ENCODE data around the gene SGMS2.

DNA sequence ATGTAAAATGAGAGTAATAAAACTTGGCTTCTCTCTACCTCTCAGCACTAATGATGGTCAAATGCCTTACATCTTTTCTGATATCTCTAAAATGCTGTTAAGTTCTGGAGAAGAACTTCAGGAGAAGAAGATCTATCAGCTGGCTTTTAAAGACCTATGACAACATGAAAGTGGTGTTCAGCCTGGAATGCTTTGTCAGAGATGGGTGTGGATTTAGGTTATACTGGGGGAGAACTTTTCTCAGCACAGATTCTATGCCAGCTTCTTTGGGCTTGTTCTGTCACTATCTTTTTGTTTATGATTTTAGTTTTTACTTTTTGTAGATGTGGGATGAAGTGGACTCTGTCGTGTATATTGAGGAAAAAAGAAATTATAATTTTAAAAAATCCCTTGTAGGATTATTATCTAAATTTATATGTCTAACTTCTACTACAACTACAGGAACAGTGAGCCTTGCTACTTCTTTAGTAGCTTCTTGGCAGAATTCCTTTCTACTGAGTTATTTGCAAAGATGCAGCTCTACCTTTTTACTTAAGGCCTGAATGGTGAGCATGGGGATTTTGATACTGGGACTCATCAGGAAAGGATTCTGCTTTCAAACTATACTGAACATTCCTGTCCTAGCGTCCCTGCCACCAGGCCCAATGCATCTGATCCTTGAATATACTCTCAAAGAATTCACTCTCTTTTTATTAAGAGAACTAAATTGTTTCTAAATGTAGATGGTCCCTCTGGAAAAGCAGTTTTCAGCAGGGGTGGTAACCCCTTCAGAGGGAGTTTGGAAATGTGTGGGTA, 126.2 kb downstream of the SGMS2 start:
- TF ChIP-seq, protein P1, sequence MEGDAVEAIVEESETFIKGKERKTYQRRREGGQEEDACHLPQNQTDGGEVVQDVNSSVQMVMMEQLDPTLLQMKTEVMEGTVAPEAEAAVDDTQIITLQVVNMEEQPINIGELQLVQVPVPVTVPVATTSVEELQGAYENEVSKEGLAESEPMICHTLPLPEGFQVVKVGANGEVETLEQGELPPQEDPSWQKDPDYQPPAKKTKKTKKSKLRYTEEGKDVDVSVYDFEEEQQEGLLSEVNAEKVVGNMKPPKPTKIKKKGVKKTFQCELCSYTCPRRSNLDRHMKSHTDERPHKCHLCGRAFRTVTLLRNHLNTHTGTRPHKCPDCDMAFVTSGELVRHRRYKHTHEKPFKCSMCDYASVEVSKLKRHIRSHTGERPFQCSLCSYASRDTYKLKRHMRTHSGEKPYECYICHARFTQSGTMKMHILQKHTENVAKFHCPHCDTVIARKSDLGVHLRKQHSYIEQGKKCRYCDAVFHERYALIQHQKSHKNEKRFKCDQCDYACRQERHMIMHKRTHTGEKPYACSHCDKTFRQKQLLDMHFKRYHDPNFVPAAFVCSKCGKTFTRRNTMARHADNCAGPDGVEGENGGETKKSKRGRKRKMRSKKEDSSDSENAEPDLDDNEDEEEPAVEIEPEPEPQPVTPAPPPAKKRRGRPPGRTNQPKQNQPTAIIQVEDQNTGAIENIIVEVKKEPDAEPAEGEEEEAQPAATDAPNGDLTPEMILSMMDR (IDR thresholded peaks at IDR 0.05; ENCODE audit: borderline replicate concordance, extremely low read depth, low read length, poor library complexity, severe bottlenecking) = no peak
- TF ChIP-seq EZH2 (IDR thresholded peaks at IDR 0.05; ENCODE audit: borderline replicate concordance, low read depth, low read length, severe bottlenecking) = no peak
